ENCODE data around the gene MIDN.

MIDN gene

DNA sequence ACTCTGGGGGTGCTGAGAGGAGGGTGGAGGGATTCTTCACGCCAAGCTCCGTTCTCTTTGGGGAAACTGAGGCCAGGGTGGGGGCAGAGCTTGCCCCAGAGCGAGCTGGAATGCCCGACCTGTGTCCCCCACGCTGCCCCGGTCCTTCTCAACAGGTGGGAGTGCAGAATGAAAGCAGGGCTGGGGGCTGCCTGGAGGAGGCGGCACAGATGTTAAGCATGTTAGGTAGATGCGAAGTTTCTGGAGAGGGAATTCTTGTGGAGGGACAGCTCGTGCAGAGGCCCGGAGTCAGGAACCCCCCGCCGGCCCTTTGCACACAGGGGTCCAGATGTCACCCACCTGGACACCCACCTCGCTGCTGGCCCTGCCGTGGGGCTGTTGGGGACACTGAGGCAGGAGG, 46.3 kb downstream of the MIDN start:
- Histone ChIP-seq H3K9me3 (ENCODE audit: control insufficient read depth, insufficient read depth, low read length) (no peaks in the 10 kb centered on the region), H3K79me2 (ENCODE audit: control insufficient read depth, low read length) (no peaks in the 10 kb centered on the region), H3K4me1 (ENCODE audit: control insufficient read depth, low read length) (peaks cover 21% of the 10 kb centered on the region), H3K27ac (ENCODE audit: low read depth, low read length) (no peak overlapping the region), H3K4me2 (ENCODE audit: low read length) (no peak overlapping the region), H3K27me3 (ENCODE audit: control insufficient read depth, low read length) (peaks cover 32% of the 10 kb centered on the region), H4K20me1 (ENCODE audit: control insufficient read depth, insufficient read depth, low read depth, low read length) (no peaks in the 10 kb centered on the region), H3F3A (ENCODE audit: control insufficient read depth, insufficient read depth) (no peaks in the 10 kb centered on the region), H3K9me2 (replicated peaks; ENCODE audit: control insufficient read depth, low read length) (no peaks in the 10 kb centered on the region), H3K4me3 (ENCODE audit: low read length) (no peak overlapping the region), H3K36me3 (ENCODE audit: control insufficient read depth, low read length) (no peaks in the 10 kb centered on the region)
- TF ChIP-seq, protein P1, sequence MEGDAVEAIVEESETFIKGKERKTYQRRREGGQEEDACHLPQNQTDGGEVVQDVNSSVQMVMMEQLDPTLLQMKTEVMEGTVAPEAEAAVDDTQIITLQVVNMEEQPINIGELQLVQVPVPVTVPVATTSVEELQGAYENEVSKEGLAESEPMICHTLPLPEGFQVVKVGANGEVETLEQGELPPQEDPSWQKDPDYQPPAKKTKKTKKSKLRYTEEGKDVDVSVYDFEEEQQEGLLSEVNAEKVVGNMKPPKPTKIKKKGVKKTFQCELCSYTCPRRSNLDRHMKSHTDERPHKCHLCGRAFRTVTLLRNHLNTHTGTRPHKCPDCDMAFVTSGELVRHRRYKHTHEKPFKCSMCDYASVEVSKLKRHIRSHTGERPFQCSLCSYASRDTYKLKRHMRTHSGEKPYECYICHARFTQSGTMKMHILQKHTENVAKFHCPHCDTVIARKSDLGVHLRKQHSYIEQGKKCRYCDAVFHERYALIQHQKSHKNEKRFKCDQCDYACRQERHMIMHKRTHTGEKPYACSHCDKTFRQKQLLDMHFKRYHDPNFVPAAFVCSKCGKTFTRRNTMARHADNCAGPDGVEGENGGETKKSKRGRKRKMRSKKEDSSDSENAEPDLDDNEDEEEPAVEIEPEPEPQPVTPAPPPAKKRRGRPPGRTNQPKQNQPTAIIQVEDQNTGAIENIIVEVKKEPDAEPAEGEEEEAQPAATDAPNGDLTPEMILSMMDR (IDR thresholded peaks at IDR 0.05; ENCODE audit: low read depth, low read length, poor library complexity, severe bottlenecking), result no peak
- no peak for TF ChIP-seq EZH2phosphoT487 (IDR thresholded peaks at IDR 0.05; ENCODE audit: borderline replicate concordance, low read length)

DNA sequence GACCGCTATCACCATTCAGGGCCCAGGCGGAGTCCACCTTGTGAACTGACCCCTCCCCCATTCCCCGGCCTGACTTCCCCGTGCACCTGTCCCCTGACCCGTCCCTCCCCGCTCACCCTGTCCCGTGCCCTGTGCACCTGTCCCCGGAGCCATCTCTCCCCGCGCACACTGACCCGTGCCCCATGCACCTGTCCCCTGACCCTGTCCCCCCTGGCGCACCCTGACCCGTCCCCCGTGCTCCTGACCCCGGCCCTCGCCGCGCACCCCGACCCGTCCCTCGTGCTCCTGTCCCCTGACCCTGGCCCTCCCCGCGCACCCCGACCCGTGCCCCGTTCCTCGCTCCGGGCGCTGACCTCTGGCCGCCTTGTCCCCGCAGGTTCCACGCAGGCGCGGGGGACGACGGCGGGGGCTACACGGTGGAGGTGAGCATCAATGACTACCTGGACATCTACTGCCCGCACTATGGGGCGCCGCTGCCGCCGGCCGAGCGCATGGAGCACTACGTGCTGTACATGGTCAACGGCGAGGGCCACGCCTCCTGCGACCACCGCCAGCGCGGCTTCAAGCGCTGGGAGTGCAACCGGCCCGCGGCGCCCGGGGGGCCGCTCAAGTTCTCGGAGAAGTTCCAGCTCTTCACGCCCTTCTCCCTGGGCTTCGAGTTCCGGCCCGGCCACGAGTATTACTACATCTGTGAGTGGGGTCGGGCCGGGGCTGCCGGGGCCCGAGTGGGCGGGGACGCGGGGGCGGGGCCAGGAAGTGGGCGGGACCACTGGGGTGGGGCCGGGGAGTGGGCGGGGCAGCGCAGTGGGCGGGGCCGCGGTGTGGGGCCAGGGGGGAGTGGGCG, 47.0 kb downstream of the MIDN start:
- no peak for TF ChIP-seq EZH2phosphoT487 (IDR thresholded peaks at IDR 0.05; ENCODE audit: borderline replicate concordance, low read length)
- TF ChIP-seq, protein P1 (IDR thresholded peaks at IDR 0.05; ENCODE audit: low read depth, low read length, poor library complexity, severe bottlenecking), result no peak
- Histone ChIP-seq H3K9me3 (ENCODE audit: control insufficient read depth, insufficient read depth, low read length) (no peaks in the 10 kb centered on the region), H3K79me2 (ENCODE audit: control insufficient read depth, low read length) (no peaks in the 10 kb centered on the region), H3K9me2 (replicated peaks; ENCODE audit: control insufficient read depth, low read length) (no peaks in the 10 kb centered on the region), H3K4me3 (ENCODE audit: low read length) (no peak overlapping the region), H3K4me1 (ENCODE audit: control insufficient read depth, low read length) (peaks cover 21% of the 10 kb centered on the region), H3K36me3 (ENCODE audit: control insufficient read depth, low read length) (no peaks in the 10 kb centered on the region), H4K20me1 (ENCODE audit: control insufficient read depth, insufficient read depth, low read depth, low read length) (no peaks in the 10 kb centered on the region), H3K27ac (ENCODE audit: low read depth, low read length) (no peak overlapping the region), H3K27me3 (ENCODE audit: control insufficient read depth, low read length) (peaks cover 26% of the 10 kb centered on the region), H3K4me2 (ENCODE audit: low read length) (no peak overlapping the region), H3F3A (ENCODE audit: control insufficient read depth, insufficient read depth) (no peaks in the 10 kb centered on the region)

DNA sequence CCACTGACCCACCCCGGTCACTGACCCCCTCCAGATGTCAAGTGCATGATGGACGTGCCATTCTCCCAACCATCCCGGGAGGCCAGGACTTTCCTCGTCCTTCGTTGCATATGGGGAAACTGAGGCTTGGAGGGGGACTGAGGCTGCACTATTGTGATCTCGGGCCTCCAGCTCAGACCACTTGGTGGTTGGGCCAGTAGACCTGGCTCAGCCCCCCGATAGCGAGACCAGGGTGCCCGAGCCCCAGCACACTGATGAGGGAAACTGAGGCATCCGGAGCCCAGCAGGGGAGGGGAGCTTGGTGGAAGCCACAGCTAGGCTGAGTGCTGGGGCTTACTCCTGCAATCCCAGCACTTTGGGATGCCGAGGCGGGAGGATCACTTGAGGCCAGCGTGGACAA, 47.7 kb downstream of the MIDN start:
- TF ChIP-seq, protein P1 (IDR thresholded peaks at IDR 0.05; ENCODE audit: low read depth, low read length, poor library complexity, severe bottlenecking), result no peak
- TF ChIP-seq EZH2phosphoT487 (IDR thresholded peaks at IDR 0.05; ENCODE audit: borderline replicate concordance, low read length), result no peak
- H3K4me3 ChIP-seq (ENCODE audit: low read length), result no peak overlapping the region
- H3F3A ChIP-seq (ENCODE audit: control insufficient read depth, insufficient read depth), result no peaks in the 10 kb centered on the region
- no peaks in the 10 kb centered on the region for H3K79me2 ChIP-seq (ENCODE audit: control insufficient read depth, low read length)
- no peak overlapping the region for H3K27ac ChIP-seq (ENCODE audit: low read depth, low read length)
- H4K20me1 ChIP-seq (ENCODE audit: control insufficient read depth, insufficient read depth, low read depth, low read length), result no peaks in the 10 kb centered on the region
- H3K9me2 ChIP-seq (replicated peaks; ENCODE audit: control insufficient read depth, low read length), result no peaks in the 10 kb centered on the region
- no peak overlapping the region; the same call in 1 of the 2 replicates for H3K4me2 ChIP-seq (ENCODE audit: low read length)
- no peaks in the 10 kb centered on the region for H3K9me3 ChIP-seq (ENCODE audit: control insufficient read depth, insufficient read depth, low read length)
- H3K36me3 ChIP-seq (ENCODE audit: control insufficient read depth, low read length), result no peaks in the 10 kb centered on the region
- peaks cover 22% of the 10 kb centered on the region for H3K27me3 ChIP-seq (ENCODE audit: control insufficient read depth, low read length)
- H3K4me1 ChIP-seq (ENCODE audit: control insufficient read depth, low read length), result peaks cover 21% of the 10 kb centered on the region
